ENCODE data around the gene BTNL8.

- no peak for TF ChIP-seq EZH2phosphoT487 (IDR thresholded peaks at IDR 0.05; ENCODE audit: insufficient read depth, low read depth)
- no peak for TF ChIP-seq EZH2 (IDR thresholded peaks at IDR 0.05; ENCODE audit: insufficient read depth, poor library complexity, severe bottlenecking)
Measured at GRCh38 chr5:180852495-180852894, 46.5 kb upstream of the BTNL8 start.
